HG03575 (cell line): ENCODE measurements around the gene FERMT2.

ENCODE experiments used
- ATAC-seq: cut with Tn5 transposase; IDR thresholded peaks from one replicate; pipeline ENCODE4 v1.9.1; 2021; ENCODE audit not compliant: unreplicated experiment, insufficient number of reproducible peaks, low FRiP score; ENCODE audit errors: extremely low read depth

Gene FERMT2, protein sequence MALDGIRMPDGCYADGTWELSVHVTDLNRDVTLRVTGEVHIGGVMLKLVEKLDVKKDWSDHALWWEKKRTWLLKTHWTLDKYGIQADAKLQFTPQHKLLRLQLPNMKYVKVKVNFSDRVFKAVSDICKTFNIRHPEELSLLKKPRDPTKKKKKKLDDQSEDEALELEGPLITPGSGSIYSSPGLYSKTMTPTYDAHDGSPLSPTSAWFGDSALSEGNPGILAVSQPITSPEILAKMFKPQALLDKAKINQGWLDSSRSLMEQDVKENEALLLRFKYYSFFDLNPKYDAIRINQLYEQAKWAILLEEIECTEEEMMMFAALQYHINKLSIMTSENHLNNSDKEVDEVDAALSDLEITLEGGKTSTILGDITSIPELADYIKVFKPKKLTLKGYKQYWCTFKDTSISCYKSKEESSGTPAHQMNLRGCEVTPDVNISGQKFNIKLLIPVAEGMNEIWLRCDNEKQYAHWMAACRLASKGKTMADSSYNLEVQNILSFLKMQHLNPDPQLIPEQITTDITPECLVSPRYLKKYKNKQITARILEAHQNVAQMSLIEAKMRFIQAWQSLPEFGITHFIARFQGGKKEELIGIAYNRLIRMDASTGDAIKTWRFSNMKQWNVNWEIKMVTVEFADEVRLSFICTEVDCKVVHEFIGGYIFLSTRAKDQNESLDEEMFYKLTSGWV

DNA sequence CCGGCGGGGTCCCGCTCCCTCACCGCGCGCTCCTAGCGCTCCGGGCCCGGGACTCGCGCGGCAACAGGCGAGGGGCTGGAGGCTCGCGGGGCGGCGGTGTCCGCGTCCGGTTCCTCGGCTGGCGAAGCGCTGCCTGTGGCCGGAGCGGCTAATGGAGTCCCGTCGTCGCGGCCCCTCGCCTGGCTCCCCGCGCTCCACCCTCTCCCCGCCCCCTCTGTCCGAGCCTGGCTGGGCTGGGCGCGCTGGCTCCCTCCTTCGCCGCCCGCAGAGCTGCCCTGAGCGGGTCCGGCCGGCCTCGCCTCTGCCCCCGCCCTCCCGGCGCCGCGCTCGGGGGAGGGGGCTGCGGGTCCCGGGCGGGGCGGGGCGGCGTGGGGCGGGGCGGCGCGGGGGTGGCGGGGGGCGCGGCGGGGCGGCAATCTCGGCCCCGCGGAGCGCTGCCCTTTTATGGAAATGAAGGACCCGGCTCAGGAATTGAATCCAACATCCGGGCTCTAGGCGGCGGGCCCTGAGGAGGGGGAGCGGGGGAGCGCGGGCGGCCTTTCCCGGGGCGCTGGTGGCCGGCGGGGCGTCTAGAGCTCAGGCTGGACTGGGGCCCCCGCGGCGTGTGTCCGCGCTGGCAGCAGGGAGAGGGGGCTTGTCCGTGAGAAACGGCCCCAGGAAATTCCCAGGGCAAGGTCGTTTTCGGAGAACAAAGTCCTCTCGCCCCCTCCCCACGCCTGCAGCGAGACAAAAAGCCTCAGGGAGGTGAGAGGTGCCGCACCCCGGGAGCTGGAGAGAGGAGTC is at the start of gene FERMT2:
FERMT2 (minus strand) TSS at position 153 of the 783 bp plus-strand sequence. CDS start 482 bp downstream, outside the sequence.
- no peak for ATAC-seq

DNA sequence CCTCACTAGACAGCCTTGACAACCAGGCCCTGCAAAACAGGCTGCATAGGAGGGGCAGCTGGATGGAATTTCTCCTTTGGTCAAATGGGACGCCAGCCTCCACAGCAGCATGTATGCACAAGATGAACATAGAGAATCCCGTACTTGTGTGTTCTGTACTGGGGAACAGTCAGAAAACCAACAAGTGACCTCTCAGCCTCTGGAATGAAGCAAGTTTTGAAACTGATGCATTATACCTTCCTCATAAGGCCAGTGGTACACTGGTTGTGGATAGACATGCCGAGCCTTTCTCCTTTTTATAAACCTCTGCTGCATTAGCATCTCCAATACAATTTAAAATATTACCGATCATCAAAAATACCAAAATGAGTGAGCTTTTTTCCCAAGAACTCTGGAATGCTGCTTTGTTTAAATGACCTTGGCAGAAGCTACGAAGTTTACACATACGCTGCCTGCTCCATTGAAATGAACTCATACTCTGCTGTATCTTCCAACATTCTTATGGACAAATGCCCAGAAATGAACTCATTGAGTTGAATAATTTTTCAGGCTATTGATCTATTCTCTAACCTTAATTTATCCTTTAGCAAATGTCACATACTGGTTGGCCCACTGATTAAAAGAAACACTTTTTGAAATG is 47.6 kb upstream of the FERMT2 start:
- no peak for ATAC-seq

DNA sequence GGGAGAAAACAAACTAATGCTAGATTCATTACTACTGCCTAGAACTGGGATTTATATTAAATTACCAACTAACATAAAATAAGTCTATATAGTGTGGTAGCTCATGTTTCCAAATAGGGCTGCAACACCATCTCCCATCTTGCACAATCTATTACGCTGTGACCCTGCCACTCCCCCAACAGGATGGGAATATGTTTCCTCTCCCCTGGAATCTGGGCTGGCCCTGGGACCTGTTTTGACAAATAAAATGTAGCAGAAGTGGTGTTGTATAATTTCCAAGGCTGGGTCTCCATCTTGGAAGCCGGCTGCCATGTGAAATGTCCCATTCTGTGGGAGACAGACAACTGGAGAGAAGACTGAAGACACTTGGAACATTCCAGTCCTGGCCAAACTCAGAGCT is 45.6 kb upstream of the FERMT2 start:
- ATAC-seq = no peak

DNA sequence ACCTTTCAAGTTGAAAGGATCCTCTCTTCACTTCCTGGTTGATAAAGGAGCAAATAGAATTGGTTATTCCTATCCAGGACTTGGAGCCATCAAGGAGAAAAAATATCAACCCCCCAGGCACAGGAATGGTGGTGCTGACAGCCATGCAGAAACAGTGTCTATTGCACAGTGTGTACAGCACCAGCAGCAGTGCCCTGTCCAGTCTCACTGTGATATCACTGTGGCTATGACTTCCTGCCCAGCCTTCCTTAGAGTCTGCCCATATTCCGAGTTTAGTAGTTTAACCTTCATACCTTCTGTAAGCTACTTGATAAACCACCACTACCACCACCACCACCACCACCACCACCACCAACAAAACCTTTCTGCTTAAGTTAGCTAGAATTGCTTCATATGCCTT is 45.1 kb upstream of the FERMT2 start:
- ATAC-seq = no peak

DNA sequence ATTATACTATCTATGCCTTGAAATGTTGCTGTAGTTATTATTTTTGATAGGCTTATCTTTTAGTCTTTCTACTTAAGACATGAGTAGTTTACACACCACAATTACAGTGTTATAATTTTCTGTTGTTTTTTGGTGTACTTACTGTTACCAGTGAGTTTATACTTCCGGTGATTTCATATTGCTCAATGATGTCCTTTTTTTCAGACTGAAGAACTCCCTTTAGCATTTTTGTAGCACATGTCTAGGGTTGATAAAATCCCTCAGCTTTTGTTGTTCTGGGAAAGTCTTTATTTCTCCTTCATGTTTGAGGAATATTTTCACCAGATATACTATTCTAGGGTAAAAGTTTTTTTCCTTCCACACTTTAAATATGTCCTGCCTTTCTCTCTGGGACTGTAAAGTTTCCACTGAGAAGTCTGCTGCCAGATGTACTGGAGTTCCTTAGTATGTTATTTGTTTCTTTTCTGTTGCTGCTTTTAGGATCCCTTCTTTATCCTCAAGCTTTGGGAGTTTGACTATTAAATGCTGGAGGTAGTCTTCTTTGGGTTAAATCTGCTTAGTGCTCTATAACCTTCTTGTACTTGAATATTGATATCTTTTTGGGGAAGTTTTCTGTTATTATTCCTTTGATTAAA is 41.5 kb upstream of the FERMT2 start:
- ATAC-seq = no peak

DNA sequence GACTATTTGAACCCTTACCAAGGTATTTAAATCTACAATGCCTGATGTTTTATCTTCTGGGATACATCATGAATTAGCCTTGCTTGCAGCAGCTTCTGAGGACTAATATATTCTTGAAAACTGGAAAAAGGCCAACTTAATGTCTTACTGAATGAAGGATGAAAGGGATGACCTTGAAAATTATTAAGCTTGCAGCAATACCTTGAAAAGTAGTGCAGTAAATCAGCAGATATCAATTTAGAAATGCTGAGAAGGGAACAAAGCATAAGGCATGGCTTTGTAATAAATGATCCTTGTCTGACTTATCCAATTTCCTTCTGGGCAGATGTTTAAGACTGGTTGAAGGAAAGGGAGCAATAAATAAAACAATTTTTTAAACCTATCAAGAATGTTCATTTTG is 37.3 kb upstream of the FERMT2 start:
- ATAC-seq = no peak

DNA sequence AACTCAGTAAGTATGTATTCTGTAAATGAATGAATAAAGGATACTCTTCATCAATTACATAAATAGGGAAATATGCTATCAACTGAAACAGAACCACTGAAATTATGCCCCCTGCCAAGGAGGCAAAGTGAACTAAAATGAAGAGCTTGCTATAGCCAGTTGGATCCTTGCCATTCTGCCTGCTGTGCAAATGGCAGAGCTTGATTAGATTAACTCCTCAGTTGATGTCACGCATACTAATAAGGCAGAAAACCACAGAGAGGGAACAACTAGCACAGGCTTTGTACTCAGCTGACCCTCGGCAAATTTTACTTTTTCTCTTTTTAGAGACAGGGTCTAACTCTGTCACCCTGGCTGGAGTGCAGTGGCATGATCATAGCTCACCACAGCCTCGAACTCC is 36.7 kb upstream of the FERMT2 start:
- ATAC-seq = no peak

DNA sequence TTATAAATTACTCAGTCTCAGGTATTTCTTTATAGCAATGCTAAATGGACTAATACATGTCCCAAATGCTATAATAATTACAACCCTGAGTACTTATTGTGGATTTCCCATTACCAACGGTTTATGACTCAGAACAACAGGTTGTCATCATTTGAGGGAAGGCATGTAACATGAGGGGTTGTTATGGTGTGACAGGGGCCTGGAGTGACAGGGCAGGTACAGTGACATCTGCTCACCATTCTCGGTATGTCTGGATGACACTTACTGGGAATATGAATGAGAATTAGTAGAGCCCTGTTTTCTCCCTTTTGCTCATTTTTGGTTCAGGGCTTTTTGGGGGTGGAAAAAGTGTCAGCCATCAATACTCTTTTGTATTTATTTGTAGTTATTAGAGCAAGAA is 36.2 kb upstream of the FERMT2 start:
- ATAC-seq = no peak

DNA sequence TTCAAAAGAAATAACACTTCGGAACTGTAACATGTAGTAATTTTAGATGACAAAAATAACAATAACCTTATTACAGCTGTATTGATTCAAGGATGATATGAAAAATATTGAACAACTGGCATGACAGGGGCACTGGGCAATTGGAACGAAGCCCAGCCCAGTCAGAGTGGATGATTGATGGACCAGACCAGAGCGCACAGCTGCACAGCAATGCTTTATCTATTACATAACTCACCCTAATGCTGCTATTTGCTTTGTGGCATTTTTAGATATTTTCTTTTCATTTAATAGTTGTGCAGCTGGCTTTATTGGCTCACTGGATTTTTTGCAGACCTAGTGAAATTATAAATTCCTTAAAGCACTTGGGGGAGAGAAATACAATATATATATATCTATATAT is 26.9 kb upstream of the FERMT2 start:
- ATAC-seq = no peak

DNA sequence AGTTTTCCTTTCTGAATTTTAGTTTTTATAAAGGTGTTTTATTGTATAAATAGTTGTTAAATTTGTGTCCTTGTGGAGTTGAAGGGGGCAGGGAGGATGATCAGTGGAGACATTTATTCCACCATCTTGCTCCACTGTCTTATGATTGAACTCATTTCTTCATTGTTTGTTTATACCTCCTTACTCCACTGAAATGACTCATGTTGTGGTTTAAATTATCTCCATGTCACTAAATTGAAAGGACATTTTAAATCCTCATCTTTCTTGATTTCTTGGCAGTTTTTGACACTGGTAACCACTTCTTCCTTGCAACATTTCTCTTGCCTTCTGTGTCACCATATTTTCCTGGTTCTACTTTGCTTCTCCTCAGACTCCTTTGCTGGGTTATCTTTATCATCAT is 23.6 kb upstream of the FERMT2 start:
- ATAC-seq = no peak

DNA sequence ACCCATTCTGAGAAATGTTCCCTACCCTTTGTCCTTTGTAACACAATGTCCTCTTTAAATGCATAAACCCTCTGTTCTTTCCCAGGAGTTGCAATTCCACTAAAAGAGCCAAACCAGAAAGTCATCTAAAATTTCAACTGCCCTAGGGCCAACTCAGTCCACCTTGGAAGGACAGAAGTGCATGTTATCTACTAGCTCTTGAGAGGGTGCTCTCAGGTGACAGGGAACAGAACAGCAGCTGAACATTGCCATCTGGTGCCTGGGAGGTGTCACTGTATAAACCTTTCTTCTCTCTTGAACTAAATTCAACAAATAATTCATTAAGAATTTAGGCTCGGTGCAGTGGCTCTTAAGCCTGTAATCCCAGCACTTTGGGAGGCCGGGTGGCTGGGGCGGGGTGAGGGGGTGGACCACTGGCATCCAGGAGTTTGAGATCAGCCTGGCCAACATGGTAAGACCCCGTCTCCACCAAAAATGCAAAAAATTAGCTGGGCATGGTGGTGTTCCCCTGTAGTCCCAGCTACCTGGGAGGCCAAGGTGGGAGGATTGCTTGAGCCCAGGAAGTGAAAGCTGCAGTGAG is 10.3 kb upstream of the FERMT2 start:
- no peak for ATAC-seq

DNA sequence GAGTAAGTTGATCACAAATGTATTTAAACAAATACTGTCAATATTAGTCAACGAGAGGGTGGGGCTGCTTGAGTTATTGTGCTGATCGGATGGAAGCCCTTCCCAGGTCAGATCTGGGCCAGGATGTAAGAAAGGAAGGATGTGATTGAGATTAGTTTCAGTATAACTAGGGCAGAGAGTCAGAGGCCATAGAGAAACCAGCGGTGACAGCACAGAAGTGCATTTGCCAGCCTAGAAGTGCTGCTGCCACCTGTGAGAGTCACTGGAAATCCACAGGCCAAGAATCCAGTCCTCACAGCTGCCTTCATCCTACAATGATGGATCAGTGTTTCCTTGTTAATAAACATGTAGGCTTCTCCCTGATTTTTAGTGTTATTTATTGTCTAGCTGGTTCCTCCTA is 9.8 kb upstream of the FERMT2 start:
- ATAC-seq = no peak

DNA sequence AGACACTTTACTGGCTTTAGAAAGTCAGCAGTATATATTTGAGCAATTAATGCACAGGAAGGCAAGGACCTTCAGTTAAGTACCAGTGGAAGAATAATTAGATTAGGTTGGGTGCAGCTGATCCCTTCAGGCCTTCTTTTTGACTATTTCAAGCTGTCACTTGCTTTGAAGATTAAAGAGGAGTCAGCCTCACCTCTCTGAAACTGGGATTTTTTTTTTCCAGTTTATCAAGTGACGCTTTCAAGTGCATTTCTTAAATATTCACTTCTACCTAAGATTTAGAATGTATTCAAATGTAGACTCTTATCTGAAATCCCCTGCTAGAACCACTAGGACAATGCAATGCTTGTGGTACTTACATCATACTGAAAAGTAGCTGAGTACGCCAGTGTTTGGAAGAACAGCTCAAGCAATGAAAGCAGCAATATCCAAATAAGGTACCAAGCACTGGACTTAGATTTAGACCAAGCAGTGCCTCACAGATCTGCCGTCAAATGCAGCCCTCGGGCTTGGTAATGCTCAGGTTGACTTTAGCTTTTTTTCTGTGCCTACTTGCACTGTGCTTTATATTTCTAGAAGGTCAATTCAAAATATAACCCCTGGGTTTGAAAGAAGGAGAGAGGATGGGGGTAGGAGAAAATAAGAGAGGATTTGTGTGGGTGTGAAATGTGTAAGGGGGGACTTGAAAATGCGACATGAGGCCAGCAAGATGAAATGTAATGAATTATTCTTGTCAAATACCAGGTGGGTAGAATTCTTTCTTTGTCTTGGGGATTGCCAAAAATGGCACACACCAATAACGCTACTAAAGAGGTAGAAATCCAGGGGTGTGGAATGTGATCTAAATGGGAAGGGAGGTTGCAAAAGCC is 3.7 kb upstream of the FERMT2 start:
- no peak for ATAC-seq

DNA sequence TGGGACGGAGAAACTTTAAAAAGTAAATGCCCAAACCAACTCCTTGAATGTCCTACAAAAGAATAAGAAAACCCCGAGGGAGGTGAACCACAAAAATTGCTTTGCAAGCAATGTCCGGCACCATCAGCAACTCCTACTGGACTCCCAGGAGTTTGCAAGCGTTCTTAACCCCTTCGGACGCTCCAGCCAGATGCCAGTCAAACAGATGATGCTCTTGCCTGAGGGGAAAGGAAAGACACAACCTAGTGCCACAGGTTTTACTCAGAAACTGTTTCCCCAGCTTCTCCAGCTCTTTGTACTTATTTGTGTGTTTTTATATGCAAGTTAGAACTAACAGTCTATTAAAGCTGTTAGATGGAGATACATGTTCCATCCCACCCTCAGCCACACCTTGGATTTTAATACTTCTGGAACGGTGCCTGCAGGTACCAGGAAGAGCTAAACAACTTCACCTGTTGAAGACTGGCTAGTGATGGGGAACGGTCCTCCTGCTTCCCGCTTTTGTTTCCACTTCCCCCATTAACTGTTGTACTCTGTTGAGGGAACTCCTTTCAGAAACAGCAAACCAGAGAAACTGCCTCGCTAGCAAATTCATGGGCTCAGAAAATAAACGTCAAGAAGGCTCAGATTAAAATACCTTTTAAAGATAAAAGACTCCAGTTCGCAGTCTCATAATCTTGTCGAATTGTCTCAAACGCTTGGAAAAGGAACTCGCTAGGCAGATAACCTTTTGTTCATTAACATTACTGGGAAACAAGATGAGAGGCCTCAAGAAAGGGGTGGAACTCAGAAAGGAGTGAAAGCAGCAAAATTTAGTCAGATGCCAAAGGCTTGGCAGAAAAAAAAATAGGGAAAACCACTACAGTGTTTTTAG is 1.1 kb upstream of the FERMT2 start:
- no peak for ATAC-seq

DNA sequence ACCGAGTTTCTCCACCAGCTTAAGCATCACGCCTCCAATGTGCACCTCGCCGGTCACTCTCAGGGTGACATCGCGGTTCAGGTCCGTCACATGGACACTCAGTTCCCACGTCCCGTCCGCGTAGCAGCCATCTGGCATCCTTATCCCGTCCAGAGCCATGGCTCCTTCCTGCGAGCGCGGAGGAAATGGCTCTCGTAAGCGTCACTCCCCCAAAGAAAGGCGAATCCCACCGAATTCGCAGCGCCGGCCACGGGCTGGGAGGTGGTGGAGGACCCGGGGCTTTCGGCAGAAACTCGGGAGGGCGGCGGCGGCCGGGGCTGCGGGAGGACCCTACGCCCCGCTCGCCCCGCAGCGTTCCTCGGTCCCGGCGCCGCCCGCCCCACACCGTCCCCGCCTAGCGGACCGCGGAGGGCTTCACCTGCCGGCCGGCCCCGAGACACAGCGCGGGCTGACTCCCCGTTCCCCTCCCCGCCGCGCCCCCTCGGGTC is 396 bp downstream of the FERMT2 start:
- no peak for ATAC-seq

DNA sequence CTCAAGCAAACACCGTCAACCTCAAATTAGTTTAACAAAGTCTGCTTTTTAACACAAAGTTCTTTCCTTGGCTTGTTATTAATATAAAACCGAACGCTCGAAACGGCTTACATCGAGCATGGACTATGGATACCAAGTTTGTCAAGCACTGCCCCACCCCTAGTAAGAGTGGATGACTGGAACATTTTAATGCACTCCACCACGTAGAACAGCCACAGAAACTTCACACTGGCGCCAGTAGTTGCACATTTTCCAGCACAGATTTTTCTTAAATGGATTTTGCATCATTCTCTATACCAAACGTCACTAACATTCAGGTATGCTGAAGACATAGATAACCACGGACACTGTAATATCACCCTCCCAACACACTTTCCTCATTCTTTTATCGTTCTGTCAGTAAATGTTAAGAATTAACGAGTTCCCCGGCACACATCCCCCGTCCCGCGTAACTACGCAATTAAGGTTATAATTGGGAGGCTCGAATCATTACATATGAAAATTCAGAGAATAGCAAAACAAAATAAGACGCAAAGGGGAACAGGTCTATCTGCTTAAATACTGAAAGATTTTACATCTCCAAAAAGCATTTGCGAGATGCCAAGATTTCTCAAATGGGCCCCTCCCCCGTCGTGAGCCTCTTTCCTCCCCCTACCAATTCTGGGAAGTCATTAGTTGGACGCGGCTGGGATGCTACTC is 990 bp downstream of the FERMT2 start:
- ATAC-seq = no peak
